HS-27A (cell line): ENCODE results near the gene HELT.
"Not testable (repeated sequence)": the region's sequence is repeated elsewhere in the genome, so short reads cannot be mapped to it uniquely, and the experiment has no call there.

Experiments
- DNase-seq: peaks from one replicate; pipeline ENCODE4 v3.0.0-alpha.2; 2012; ENCODE audit warnings: low read depth, missing footprints

The HELT gene

DNA sequence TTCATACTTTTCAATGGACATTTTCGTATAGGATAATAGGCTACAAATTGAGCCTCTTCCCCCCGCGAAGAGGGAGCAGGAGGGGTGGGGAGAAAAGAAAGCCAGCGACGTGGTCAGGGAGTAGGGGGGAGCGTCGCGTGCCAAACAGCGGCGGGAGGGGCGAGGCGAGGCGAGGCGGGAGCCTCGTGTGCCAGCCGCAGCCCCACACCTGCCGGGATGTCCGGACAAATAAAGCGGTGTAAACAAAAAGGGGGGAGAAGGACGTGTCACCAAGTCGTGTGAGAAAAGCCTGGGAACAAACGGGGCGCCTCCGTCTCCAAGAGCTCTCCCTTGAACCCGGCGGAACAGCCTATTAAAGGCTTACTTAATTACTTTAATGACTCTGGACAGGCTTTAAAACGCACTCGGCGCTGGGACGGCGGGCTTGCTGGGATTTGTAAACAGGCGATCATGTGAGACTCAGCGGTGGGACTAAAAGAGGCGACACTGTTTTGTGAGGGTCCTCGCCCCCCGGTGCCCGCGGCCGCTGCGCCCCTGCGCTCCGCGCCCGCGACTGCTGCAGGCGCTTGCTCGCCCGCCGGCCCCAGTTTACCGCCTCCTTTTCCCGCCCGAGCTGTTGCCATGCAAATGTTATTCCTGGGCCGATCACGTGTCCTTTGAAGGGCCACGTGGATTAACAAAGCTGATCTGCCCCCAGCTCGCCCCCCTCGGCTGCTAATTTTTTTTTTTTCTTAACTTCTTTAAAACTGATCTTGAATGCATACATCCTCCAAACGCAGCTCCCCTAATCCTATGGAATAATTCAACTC lies at the start of gene HELT:
Gene HELT, plus strand, starts transcription at position 527 of the 809 bp plus-strand sequence. CDS start 439 bp downstream, outside the sequence.
- no peak for DNase-seq

DNA sequence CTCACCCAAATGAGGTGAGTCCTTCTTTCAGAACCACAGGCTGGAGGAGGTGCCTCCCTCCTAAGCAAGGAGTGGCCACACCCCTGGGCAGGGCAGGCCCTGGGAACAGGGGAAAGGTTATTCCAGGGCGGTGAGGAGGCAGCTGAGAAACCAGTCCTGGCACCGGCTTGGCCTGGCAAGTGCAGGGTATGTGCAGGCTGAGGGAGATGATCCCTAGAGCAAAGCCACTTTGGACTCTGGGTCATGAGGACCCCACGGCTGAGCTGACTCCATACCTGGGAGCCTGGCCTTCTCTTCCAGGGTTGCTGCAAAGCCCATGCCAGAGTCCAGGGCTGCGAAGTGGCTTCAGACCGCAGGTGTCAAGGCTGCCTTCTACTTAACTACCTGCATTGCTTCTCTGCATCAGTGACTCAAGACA lies 49.5 kb upstream of the HELT start:
- no peak for DNase-seq

GRCh38 chr4:184969610-184970009 lies 48.7 kb upstream of the HELT start:
- DNase-seq: no peak

GRCh38 chr4:184972991-184973390 lies 45.3 kb upstream of the HELT start:
- no peak for DNase-seq

DNA sequence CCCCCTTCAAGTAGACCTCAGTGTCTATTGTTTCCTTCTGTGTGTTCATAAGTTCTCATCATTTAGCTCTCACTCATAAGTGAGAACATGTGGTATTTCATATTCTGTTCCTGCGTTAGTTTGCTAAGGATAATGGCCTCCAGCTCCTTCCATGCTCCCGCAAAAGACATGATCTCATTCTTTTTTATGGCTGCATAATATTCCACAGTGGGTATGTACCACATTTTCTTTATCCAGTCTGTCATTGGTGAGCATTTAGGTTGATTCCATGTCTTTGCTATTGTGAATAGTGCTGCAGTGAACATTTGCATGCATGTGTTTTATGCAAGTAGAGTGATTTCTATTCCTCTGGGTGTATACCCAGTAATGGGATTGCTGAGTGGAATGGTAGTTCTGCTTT lies 41.9 kb upstream of the HELT start:
- not testable (repeated sequence) for DNase-seq

DNA sequence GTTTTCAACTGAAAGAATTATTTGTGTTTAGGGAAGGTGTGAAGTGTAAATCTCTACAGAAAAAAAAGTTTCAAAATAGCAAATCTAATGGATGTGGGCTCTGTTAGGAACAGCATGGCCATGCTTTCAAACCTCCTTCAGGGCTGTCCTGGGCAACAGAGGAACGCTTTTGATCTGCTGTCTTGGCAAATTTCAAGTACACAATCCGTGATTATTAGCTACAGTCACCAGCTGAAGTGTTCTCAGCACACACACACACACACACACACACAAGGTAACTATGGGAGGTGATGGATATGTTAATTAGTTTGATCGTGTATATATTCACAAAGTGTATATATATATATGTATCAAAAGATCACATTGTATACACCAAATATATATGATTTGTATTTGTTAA lies 40.5 kb upstream of the HELT start:
- DNase-seq: no peak

GRCh38 chr4:184978211-184978610 lies 40.1 kb upstream of the HELT start:
- DNase-seq: no peak

GRCh38 chr4:184979461-184980124 lies 38.7 kb upstream of the HELT start:
- no peak for DNase-seq

GRCh38 chr4:184980261-184980660 lies 38.0 kb upstream of the HELT start:
- no peak for DNase-seq

DNA sequence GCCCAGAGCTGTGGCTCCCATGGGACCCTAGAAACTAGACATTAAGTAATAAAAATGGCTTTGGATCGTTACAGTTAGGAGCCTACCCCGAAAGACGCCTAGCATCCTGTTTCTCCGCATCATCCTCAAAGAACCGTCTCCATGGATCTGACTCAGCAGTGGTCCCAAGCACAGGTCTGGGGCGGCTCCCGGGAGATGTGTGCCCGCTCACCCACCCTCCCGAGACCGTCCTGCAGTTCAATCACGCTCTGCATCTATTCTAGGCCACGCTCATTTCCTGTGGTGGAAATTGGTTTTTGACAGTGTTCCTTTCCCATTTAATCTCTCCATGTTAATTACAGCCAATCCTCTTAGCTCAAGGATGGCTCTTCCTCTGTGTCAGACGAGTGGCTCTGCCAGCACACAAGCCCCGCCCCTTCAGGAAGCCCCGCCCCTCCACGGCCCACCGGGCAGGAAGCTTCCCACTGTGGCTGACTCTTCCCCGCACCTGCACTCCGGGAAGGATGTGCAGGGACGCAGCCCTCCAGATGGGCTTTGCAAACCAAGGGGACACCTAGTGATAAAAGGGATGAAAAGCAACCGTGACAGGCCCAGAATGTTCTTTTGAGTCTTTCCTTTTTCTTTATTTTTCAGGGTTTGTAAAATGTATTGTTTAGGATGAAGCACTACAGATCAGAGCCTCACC lies 34.5 kb upstream of the HELT start:
- DNase-seq: no peak

GRCh38 chr4:184987493-184988031 lies 30.7 kb upstream of the HELT start:
- DNase-seq: no peak

- DNase-seq: no peak
Observed at GRCh38 chr4:184988611-184989010, 29.7 kb upstream of the HELT start.

- not testable (repeated sequence) for DNase-seq
Observed at GRCh38 chr4:184989283-184989682, 29.0 kb upstream of the HELT start.

- not testable (repeated sequence) for DNase-seq
Observed at GRCh38 chr4:184990131-184990530, 28.2 kb upstream of the HELT start.

GRCh38 chr4:184991860-184992259 lies 26.4 kb upstream of the HELT start:
- no peak for DNase-seq

DNA sequence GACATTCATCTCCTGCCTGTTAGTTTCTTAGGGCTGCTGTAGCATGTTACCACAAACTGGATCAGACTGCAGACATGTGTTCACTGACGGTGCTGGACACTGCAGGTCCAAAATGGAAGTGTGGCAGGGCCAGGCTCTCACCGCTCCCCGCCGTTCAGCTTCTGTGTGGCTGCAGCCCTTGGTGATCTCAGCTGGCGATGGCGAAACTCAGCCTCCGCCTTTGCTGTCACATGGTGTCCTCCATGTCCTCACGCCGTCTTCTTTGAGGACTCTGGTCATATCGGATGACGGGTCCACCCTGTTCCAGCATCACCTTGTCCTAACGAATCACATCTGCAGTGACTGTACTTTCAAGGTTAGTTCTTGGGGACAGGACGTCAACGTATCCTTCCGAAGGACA lies 25.9 kb upstream of the HELT start:
- DNase-seq: no peak

GRCh38 chr4:184993247-184993646 lies 25.0 kb upstream of the HELT start:
- no peak for DNase-seq

DNA sequence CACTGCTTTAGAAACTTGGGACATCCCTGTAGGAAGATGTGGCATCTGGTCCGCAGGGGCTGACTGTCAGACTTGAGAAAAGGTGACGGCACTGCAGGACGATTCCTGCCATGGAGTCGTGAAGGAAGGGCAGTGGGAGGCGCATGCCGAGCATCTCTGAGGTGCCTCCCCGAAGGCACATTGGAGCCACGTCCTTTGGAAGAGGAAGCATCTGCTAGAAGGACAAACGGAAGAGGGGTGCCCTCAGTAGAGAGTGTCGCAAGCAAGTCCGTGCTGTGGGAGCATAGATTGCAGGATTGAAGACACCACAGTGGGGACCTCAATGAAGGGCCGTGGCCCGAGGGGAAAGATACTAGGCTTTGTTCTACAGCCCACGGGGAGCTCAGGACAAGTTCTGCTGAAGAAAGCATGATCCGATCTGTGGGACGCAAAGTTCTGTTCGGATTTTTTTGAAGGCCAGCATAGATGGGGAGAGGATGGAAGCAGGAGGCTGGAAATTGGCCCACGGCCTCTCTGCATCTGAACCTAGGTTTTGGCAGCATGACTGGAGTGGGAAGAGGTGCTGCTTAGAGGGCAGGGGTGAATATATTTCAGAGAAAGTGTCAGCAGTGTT lies 24.2 kb upstream of the HELT start:
- no peak for DNase-seq

- no peak for DNase-seq
Observed at GRCh38 chr4:184994623-184995010, 23.7 kb upstream of the HELT start.

- not testable (repeated sequence) for DNase-seq
Observed at GRCh38 chr4:184997656-184998055, 20.6 kb upstream of the HELT start.

DNA sequence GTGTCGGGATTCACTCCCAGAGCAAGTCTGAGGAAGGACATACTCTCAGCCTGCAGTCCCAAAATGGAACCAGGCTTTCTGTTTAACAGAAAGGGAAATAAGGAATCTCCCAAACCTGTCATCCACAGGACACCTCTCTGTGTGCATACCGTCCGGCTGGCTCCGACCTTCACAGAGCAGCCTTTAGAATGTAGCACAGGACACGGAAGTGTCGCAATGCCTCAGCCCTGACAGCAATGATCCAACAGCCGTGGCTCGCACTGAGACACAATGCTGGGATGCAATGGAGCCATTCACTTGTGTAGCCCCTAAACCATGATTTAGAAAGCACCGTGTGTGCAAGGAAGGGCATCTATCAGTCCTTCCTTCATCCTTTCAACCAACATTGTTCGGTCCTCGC lies 15.5 kb upstream of the HELT start:
- no peak for DNase-seq
